ENCODE data around the gene P2RX2.

The P2RX2 gene

DNA sequence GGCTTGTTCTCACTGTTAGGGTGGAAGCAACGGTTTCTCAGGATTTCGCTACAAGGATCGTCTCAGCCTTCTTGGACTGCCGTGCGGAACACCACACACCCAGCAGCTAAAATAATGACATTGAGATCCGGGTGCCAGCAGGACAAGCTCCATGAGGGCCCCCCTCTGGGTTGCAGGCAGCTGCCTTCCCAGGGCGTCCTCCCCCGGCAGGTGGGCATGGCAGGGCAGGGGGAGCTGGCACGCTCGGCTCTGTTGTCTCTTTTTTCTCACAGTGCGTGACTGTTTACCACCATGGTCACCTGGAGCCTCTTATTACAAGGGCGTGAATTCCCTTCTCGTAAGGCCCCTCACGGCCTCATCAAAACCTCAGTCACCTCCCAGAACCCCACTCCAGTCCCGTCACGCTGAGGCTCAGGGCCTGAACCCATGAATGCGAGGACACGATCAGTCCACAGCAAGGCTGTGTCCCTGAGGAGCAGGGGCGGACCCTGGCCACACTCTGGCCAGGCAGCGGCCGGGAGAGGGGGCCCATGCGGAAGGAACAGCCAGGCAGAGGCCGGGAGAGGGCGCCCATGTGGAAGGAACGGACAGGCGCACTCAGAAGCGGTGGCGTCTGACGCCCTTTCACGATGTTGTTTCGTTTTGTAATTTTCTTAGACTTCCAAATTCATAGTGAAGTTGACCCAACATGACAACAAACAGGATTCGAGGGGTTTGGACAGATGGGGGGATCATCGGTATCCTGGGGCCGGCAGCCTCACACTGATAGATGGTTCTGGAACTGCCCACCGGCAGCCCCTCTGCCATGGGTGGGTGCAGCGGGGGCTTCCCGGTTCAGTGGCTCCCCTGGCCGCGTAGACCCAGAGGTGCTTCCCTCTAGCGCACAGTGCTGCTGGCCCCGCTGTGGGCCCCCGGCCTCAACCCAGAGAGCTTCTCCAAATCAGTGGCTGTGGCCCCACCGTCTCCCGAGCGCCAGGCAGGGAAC, 18.2 kb upstream of the P2RX2 start:
- no peak for DNase-seq (ENCODE audit: low read depth, low spot score)
- H3K4me3 ChIP-seq (ENCODE audit: low read length) = no peak overlapping the region

DNA sequence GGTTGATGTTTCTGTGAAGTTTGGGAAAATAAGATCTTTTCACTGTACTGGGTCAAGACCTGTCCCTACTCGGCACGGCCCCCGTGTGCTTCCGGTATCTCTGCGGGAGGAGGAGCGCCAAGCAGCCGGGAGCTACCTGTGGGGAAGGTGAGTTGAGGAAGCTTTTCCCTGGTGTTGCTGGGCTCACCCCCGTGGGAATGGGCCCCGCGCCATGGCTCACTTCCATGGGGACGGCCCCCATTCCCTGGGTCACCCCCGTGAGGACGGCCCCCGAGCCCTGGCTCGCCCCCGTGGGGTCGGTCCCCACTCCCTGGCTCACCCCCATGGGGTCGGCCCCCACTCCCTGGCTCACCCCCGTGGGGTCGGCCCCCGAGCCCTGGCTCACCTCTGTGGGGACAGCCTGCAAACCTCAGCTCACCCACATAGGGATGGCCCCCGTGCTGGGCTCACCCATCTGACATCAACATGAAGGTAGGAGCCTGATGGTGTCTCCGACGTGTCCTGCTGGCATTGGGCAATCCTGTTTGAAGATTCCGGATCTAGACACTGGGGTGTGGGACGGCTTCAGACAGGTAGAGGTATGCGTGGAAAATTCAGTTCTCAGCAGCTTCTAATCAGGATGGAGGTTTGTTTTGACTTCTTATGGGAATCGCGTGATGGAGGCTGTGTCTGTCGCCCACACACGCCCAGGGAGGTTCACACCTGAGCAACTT, 17.2 kb upstream of the P2RX2 start:
- DNase-seq (ENCODE audit: low read depth, low spot score) = no peak

DNA sequence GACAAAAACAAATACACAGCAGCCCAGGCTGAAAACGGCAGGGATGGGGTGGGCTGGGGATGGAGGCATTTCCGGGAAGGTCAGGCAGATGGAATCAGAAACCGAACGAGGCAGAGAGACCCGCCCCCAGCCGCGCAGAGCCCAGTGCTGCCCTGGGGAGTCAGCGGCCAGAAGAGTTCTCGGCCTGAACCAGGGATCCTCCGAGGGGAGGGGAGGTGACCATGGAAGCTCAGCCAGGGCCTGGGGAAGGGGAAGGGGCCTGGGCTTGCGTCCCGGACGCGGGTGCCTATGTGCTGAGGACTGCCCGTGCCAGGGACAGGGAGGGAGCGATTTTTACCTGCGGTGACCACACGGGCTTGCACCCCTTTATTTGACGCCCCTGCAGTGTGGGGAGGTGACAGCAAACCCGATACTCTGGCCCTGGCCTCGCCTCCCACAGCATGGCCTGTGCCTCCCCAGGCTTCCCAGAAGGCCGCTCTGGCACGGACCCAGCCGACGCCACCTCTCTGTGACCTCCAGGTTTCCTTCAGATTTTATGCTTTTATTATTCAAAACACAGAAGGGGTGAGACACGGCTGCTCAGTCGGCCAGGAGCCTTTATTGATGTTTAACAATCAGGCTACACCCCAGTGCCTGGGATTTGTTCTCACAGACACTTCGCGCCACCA, 15.9 kb upstream of the P2RX2 start:
- no peak for DNase-seq (ENCODE audit: low read depth, low spot score)
- no peak overlapping the region for H3K4me3 ChIP-seq (ENCODE audit: low read length)

More for the DNA sequence above, 17.2 kb upstream of the P2RX2 start:
- H3K4me3 ChIP-seq (ENCODE audit: low read length) = no peak overlapping the region

- no peak for DNase-seq (ENCODE audit: low read depth, low spot score)
- no peak overlapping the region for H3K4me3 ChIP-seq (ENCODE audit: low read length)
Measured at GRCh38 chr12:132603240-132604150, 15.1 kb upstream of the P2RX2 start.

GRCh38 chr12:132604151-132604618, 14.4 kb upstream of the P2RX2 start:
- H3K4me3 ChIP-seq (ENCODE audit: low read length) = no peak overlapping the region
- no peak for DNase-seq (ENCODE audit: low read depth, low spot score)

GRCh38 chr12:132604668-132605441, 13.7 kb upstream of the P2RX2 start:
- no peak overlapping the region for H3K4me3 ChIP-seq (ENCODE audit: low read length)
- no peak for DNase-seq (ENCODE audit: low read depth, low spot score)

- no peak overlapping the region for H3K4me3 ChIP-seq (ENCODE audit: low read length)
Measured at GRCh38 chr12:132605892-132606291, 12.7 kb upstream of the P2RX2 start.

DNA sequence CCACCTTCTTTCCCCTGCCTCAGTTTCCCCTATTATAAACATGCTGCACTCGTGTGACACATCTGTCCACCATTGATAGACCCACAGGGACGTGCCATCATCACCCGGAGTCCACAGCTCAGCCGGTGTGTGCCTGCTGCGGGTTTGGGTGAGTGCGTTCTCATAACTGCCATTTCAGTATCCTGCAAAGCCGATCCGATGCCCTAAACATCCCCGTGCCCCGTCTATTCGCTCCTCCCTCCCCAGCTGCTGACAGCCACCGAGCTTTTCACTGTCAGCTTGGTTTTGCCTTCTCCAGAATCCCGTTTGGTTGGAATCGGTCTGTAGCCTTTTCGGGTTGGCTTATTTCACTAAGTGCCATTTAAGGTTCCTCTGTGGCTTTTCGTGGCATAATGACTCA, 12.1 kb upstream of the P2RX2 start:
- H3K4me3 ChIP-seq (ENCODE audit: low read length) = no peak overlapping the region
- no peak for DNase-seq (ENCODE audit: low read depth, low spot score)

More at GRCh38 chr12:132605892-132606291, 12.7 kb upstream of the P2RX2 start:
- no peak for DNase-seq (ENCODE audit: low read depth, low spot score)

DNA sequence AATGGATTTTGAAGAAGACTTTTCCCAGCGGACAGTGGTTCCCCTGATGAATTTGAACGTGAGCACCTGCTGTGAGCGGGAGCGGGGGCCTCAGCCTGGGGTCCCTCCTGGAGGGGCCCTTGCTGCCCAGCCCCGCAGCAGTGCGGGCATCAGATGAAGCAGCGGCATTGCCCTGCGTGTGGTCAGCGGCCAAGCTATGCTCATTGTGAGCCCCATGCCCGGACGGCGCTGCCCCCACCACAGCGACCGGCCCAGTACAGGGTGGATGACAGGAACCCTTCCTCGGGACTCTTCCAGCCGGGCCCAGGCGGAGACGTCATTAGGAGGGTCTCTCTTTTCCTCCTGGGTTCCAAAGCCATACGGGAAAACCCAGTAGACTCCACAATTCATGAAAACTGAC, 11.6 kb upstream of the P2RX2 start:
- H3K4me3 ChIP-seq (ENCODE audit: low read length) = no peak overlapping the region
- no peak for DNase-seq (ENCODE audit: low read depth, low spot score)

GRCh38 chr12:132608231-132609171, 10.1 kb upstream of the P2RX2 start:
- no peak for DNase-seq (ENCODE audit: low read depth, low spot score)
- no peak overlapping the region for H3K4me3 ChIP-seq (ENCODE audit: low read length)

DNA sequence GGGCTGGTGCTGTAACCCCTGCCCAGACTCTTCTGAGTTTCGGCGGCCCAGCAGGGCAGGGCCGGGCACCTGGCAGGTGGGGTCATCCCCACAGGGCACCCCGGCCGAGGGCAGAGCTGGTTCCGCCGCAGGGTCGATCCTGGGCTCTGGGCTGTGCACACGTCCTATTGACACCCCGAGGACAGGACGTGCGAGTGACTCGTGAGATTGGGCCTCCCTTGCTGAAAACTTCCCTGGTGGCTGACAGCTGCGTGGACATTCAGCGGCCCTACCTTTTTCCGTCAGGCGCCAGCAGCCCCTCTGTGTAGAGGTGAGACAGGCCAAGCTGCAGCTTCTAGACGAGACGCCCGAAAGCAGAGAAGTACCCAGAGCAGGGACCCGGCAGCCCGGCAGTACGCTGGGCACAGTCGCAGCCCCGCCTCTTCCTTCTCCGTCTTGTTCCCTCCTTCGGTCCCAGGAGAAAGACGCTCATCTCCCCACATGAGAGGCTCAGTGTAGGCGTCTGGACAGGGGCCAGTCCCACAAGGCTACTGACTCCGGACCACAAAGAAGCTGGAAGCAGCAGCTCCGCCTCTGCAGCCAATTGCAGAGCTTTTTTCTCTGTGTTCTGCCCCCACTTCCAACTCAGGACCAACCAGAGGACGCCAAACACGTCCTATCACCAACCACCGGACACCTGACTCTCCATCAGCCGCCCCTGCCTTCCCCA, 8.4 kb upstream of the P2RX2 start, which contains the start of gene LRCOL1:
Gene LRCOL1, minus strand, starts transcription at position 532 of the 709 bp plus-strand sequence. CDS start 4,331 bp downstream, outside the sequence.
- DNase-seq (ENCODE audit: low read depth, low spot score) = no peak

DNA sequence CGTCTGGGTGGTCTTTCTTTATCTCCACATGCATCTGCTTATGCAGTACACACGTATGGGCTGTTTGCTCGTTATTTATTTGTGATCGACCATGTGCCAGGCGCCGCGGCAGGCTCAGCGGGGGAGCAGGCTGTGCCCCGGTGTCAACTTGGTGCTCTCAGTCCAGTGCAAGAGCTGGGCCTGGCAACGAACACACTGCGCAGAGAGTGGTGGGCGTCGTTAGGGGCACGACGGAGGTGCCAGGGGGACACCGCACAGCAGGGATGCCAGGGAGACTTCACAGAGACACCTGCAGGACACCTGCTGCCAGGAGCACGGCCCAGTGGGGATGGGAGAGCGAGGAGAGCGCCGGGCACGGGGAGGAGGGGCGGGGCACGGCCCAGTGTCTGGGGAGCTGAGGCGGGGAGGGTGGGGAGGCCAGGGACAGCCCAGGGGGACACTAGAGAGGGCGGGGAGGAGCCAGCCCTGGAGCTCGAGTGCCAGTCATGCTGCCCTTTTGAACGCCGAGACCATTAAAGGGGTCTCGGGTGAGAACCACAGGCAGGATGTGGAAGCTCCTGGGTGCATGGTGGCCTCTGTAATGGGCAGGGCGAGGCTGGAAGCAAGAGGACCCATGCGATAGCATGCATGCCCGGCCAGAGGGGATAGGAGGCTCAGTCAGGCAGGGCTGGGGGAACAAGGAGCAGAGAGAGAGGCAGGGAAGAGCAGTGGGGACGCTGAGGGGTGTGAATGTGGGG, 7.5 kb upstream of the P2RX2 start:
- no peak overlapping the region for H3K4me3 ChIP-seq (ENCODE audit: low read length)
- no peak for DNase-seq (ENCODE audit: low read depth, low spot score)

More for the DNA sequence above, 8.4 kb upstream of the P2RX2 start, which contains the start of gene LRCOL1:
- no peak within 1 kb of the TSS for H3K4me3 ChIP-seq (ENCODE audit: low read length)

DNA sequence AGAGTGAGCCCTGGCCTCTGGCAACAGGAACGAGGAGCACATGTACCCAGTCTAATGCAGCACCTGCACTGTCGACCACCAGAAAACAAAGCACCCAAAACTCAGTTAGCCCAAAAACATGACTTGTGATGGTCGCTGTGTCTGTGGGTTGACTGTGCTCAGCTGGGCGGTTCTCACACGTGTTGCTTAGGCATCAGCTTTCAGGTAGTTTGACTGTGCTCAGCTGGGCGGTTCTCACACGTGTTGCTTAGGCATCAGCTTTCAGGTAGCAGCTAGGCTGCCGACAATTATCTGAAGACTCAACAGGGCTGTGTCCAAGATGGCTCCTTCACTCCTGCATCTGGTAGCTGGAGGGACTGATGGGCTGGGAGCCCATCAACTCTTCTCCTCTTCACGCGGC, 7.0 kb upstream of the P2RX2 start:
- no peak for DNase-seq (ENCODE audit: low read depth, low spot score)

DNA sequence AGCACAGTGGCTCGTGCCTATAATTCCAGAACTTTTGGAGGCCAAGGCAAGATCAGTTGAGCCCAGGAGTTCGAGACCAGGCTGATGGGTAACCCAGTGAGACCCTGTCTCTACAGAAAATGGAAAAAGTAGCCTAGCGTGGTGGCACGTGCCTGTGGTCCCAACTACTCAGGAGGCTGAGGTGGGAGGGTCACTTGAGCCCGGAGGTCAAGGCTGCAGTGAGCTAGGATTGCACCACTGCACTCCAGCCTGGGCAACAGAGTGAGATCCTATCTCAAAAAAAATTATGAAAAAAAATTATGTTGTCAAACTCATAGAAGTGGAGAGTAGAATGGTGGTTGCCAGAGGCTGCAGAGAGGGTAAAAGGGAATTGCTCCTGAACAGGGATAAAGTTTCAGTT, 4.5 kb upstream of the P2RX2 start:
- no peak overlapping the region for H3K4me3 ChIP-seq (ENCODE audit: low read length)
- DNase-seq (ENCODE audit: low read depth, low spot score) = no peak

More for the DNA sequence above, 7.0 kb upstream of the P2RX2 start:
- no peak overlapping the region for H3K4me3 ChIP-seq (ENCODE audit: low read length)

- DNase-seq (ENCODE audit: low read depth, low spot score) = peak; percentile 71
- no peak overlapping the region for H3K4me3 ChIP-seq (ENCODE audit: low read length)
Measured at GRCh38 chr12:132614861-132615578, 3.6 kb upstream of the P2RX2 start.
